PC-3 (cell line): ENCODE data around the gene ADGRG6. TPM values are rescaled to one million over a fixed set of nuclear protein-coding genes. Genes with fewer than 3 reads are reported as not detected.

Source experiments
- ATAC-seq: fragments of 200-7000 bp; cut with Tn5 transposase; 2 replicates; pipeline ENCODE4 v1.9.1; 2020; ENCODE audit warnings: mild to moderate bottlenecking, moderate library complexity
- BruUV-seq: library from RNA; stranded (reverse); fragments of 400-500 nt; replicated peaks from 2 replicates; lab custom pipeline; 2021; lab: Mats Ljungman, UMichigan
- CTCF ChIA-PET: fragments of 300-600 bp; sonication (Branson Sonifier 250); formaldehyde crosslinking; loops from one replicate; lab custom pipeline; 2022; ENCODE audit warnings: antibody characterized with exemption; lab: Charles Lee
- POLR2A ChIA-PET: fragments of 300-600 bp; sonication (Branson Sonifier 250); formaldehyde crosslinking; loops from one replicate; lab custom pipeline; 2022; ENCODE audit warnings: antibody characterized with exemption; ENCODE audit not compliant: unreplicated experiment; lab: Charles Lee
- DNase-seq: peaks from one replicate; pipeline ENCODE4 v3.0.0-alpha.2; 2015
- H2AFZ ChIP-seq: fragments of 300-600 bp; sonication (generic); 2 replicates; pipeline ENCODE4 v1.6.0; 2016; ENCODE audit warnings: antibody characterized with exemption, low read length
- H3F3A ChIP-seq: fragments of 300-600 bp; sonication (generic); one replicate; pipeline ENCODE4 v1.6.0; 2017; ENCODE audit warnings: antibody characterized with exemption, low read length, control low read depth, mild to moderate bottlenecking; ENCODE audit not compliant: unreplicated experiment
- H3K27ac ChIP-seq: fragments of 300-600 bp; sonication (generic); 2 replicates; pipeline ENCODE4 v1.5.1; 2016; ENCODE audit warnings: mild to moderate bottlenecking, low read length
- H3K27me3 ChIP-seq: fragments of 300-600 bp; sonication (generic); 2 replicates; pipeline ENCODE4 v1.6.1; 2016; ENCODE audit warnings: low read length, mixed read lengths
- H3K36me3 ChIP-seq: fragments of 300-600 bp; sonication (generic); 2 replicates; pipeline ENCODE4 v1.6.1; 2016; ENCODE audit warnings: low read depth, mixed run types, low read length, mixed read lengths
- H3K4me1 ChIP-seq: fragments of 300-600 bp; sonication (generic); 2 replicates; pipeline ENCODE4 v1.5.1; 2016; ENCODE audit warnings: low read length; ENCODE audit not compliant: insufficient read depth
- H3K4me2 ChIP-seq: fragments of 300-600 bp; sonication (generic); 2 replicates; pipeline ENCODE4 v1.6.0; 2016; ENCODE audit warnings: low read length
- H3K4me3 ChIP-seq: fragments of 300-600 bp; sonication (generic); 2 replicates; pipeline ENCODE4 v1.5.1; 2016; ENCODE audit warnings: mild to moderate bottlenecking, low read length, mixed read lengths
- H3K79me2 ChIP-seq: fragments of 300-600 bp; sonication (generic); 2 replicates; pipeline ENCODE4 v1.6.1; 2017; ENCODE audit warnings: low read length, mixed read lengths
- H3K9ac ChIP-seq: fragments of 300-600 bp; sonication (generic); 2 replicates; pipeline ENCODE4 v1.6.0; 2016; ENCODE audit warnings: mild to moderate bottlenecking, low read length
- H3K9me2 ChIP-seq: fragments of 300-600 bp; sonication (generic); replicated peaks from 2 replicates; pipeline ENCODE4 v1.6.1; 2016; ENCODE audit warnings: mixed run types, low read length, mixed read lengths
- H3K9me3 ChIP-seq: fragments of 300-600 bp; sonication (generic); 2 replicates; pipeline ENCODE4 v1.6.1; 2016; ENCODE audit warnings: low read length, mixed read lengths
- H4K20me1 ChIP-seq: fragments of 300-600 bp; sonication (generic); 2 replicates; pipeline ENCODE4 v1.6.1; 2016; ENCODE audit warnings: low read length, mixed read lengths
- EZH2 ChIP-seq: fragments of 300-600 bp; sonication (generic); IDR thresholded peaks from one replicate; pipeline ENCODE4 v1.6.1; 2017; ENCODE audit warnings: antibody characterized with exemption, mild to moderate bottlenecking, low read length; ENCODE audit not compliant: unreplicated experiment
- EZH2phosphoT487 ChIP-seq: fragments of 300-600 bp; sonication (generic); IDR thresholded peaks from 2 replicates; pipeline ENCODE4 v1.6.1; 2018; ENCODE audit warnings: mild to moderate bottlenecking, antibody characterized with exemption, low read length, borderline replicate concordance
- intact Hi-C: fragments of 100-400 bp; cut with micrococcal nuclease; formaldehyde crosslinking; loops from 2 replicates; pipeline ENCODE4 v1.9.0; 2023
- total RNA-seq: library from RNA; depleted of rRNA; stranded (reverse); fragments of >200 nt; gene quantifications from 2 replicates; pipeline ENCODE4 v1.2.3, GENCODE V29; 2014
- TF ChIP-seq, protein P1 (sequence below): fragments of 300-600 bp; sonication (generic); conservative IDR thresholded peaks from 2 replicates; pipeline ENCODE4 v1.5.1; 2017; ENCODE audit warnings: antibody characterized with exemption, low read depth, mild to moderate bottlenecking, low read length

ADGRG6 gene
- total RNA-seq, 1 experiment from 2014 or later: 73.2 TPM

- H3K27ac ChIP-seq: no peak overlapping the region
- H3F3A ChIP-seq: no peaks in the 10 kb centered on the region
- TF ChIP-seq EZH2phosphoT487 (no peak), EZH2 (no peak)
- TF ChIP-seq, protein P1, sequence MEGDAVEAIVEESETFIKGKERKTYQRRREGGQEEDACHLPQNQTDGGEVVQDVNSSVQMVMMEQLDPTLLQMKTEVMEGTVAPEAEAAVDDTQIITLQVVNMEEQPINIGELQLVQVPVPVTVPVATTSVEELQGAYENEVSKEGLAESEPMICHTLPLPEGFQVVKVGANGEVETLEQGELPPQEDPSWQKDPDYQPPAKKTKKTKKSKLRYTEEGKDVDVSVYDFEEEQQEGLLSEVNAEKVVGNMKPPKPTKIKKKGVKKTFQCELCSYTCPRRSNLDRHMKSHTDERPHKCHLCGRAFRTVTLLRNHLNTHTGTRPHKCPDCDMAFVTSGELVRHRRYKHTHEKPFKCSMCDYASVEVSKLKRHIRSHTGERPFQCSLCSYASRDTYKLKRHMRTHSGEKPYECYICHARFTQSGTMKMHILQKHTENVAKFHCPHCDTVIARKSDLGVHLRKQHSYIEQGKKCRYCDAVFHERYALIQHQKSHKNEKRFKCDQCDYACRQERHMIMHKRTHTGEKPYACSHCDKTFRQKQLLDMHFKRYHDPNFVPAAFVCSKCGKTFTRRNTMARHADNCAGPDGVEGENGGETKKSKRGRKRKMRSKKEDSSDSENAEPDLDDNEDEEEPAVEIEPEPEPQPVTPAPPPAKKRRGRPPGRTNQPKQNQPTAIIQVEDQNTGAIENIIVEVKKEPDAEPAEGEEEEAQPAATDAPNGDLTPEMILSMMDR: no peak
- no peaks in the 10 kb centered on the region for H3K36me3 ChIP-seq
- peak overlapping the region; percentile 30; the same call in 1 of the 2 replicates for H3K4me2 ChIP-seq
- peak overlapping the region; percentile 35; the same call in 1 of the 2 replicates for H2AFZ ChIP-seq
- H3K9ac ChIP-seq: no peak overlapping the region
- H4K20me1 ChIP-seq: no peaks in the 10 kb centered on the region
- ChIA-PET POLR2A (no interaction called here), CTCF (no interaction called here)
- H3K4me3 ChIP-seq: no peak overlapping the region
- ATAC-seq: peak; percentile 83
- intact Hi-C loops: no loop called here
- no peaks in the 10 kb centered on the region for H3K9me3 ChIP-seq
- no peaks in the 10 kb centered on the region for H3K27me3 ChIP-seq
- no TSS peak for BruUV-seq
- H3K4me1 ChIP-seq: peaks cover 29% of the 10 kb centered on the region
- DNase-seq: peak; percentile 53
- H3K9me2 ChIP-seq: no peaks in the 10 kb centered on the region
- no peaks in the 10 kb centered on the region for H3K79me2 ChIP-seq
These were observed 26.4 kb upstream of the ADGRG6 start for GRCh38 chr6:142275236-142276006.

GRCh38 chr6:142276256-142276655 lies 25.6 kb upstream of the ADGRG6 start:
- no peaks in the 10 kb centered on the region for H3K27me3 ChIP-seq
- ChIA-PET CTCF (no interaction called here), POLR2A (no interaction called here)
- H3K9me2 ChIP-seq: no peaks in the 10 kb centered on the region
- no peaks in the 10 kb centered on the region for H3K79me2 ChIP-seq
- no peak overlapping the region for H3K4me3 ChIP-seq
- no peak overlapping the region for H3K4me2 ChIP-seq
- no peaks in the 10 kb centered on the region for H4K20me1 ChIP-seq
- peaks cover 29% of the 10 kb centered on the region for H3K4me1 ChIP-seq
- no TSS peak for BruUV-seq
- no peak for ATAC-seq
- H3K27ac ChIP-seq: no peak overlapping the region
- no peaks in the 10 kb centered on the region for H3K36me3 ChIP-seq
- H3F3A ChIP-seq: no peaks in the 10 kb centered on the region
- H3K9ac ChIP-seq: no peak overlapping the region
- no peak overlapping the region for H2AFZ ChIP-seq
- DNase-seq: no peak
- H3K9me3 ChIP-seq: no peaks in the 10 kb centered on the region
- TF ChIP-seq, protein P1: no peak
- intact Hi-C loops: no loop called here
